Measurements from ENCODE around the gene CD3E.

The CD3E gene

GRCh38 chr11:118304568-118305248, at the start of gene CD3E:
Gene CD3E, plus strand, starts transcription at chr11:118304730. Its CDS starts 223 bp downstream, at chr11:118304953.
- peak; percentile 27 for DNase-seq (ENCODE audit: low read depth)

GRCh38 chr11:118258410-118258809, 46.1 kb upstream of the CD3E start:
- no peak for DNase-seq (ENCODE audit: low read depth)

GRCh38 chr11:118259138-118259537, 45.4 kb upstream of the CD3E start:
- DNase-seq (ENCODE audit: low read depth) = no peak

DNA sequence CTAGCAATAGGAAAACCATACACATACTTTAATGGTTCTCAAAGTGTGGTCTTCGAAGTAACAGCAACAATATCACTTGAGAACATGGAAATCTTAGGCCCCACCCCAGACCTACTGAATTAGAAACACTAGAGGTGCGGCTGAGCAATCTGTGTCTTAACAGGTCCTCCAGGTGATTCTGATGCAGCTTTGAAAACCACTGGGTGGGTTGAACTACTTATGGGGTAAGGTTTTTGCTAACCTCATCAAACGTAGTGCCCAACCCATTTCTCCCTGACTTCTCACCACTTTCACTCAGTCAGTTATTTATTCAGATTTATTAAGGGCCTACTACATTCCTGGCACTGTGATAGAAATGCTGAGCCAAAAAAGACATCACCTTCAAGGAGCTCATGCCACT, 44.2 kb upstream of the CD3E start:
- no peak for DNase-seq (ENCODE audit: low read depth)

GRCh38 chr11:118263112-118263511, 41.4 kb upstream of the CD3E start:
- no peak for DNase-seq (ENCODE audit: low read depth)

DNA sequence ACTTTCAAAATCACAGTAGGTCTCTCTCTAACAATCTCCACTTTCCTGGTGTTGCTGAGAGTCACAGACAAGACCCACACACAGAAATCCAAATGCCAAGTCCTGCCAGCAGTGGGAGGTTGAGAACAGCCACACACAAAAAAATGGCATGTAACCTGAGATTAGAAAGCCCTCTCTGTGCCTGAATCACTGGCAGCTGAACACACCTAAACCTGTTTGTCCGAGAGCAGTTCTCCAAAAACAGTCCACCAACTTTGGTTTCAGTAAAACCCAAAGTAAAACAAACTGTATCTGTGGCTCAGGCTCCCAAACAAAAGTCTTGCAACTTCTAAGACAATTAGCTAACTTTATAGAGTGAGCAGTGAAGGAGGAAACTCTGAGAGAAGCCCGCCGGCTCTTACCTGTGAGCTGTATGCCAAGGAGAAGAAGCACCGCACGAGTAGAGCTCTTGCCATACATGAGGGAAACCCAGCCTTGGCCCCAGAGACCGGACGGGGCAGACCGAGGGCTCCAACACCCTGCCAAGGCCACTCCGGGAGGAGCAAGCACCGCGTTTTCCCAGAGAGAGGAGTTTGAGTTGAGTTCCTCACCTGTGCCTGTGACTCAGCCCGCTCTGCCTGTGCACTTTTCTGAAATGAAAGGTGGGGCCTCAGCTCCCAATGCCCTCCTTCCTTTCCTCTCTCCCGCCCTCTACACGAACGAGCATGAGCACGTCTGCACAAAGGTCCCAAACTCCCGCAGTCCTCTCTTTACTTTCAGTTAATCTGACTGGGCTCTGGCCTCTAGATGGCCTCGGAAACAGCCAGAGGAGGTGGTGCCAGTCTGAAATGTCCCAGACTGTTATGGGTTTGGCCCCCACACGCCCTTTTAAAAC, 40.6 kb upstream of the CD3E start, which contains the start of gene MPZL2:
TSS of gene MPZL2 (minus strand) at position 603 of the 874 bp plus-strand sequence. CDS start at position 459, 144 bp downstream.
- no peak for DNase-seq (ENCODE audit: low read depth)

DNA sequence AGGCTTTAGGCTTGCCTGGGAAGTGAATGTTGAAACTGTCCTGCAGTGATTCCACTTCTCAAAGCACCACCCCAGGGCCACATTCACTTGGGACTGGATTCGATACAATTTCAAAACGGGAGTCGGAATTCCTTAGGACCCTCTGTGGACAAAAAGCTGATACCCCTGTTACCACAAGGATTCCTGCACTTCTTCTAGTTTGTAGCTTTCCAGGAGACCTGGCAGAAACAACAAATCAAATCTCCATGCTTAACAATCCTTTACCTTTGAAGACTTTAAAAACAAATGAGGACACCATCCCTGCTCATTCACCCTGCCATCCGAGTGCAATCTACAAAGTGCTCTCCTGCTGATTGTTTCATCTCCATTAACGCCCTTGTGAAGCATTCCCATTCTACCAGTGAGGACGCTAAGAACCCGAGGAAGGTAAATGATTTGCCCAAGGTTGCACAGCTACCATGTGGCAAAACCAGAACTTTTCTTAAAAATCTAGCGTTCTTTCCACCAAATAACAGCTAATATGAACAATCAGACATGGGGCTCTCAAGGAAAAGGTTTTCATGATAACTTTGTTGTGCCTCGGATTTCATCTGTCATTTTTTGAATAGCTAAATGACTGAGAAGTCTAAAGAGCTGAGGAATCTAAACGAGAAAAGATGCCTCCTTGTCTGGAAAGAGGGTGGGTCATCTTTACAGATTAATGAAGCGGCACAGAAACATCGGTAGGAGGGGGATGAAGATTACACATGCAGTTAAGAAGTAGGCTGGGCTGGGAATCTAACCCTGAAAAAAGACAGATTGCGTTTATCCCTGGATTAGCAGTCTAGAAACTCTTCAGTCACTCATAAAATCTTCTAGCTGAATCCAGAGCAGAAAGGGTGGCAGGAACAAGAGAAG, 39.7 kb upstream of the CD3E start:
- DNase-seq (ENCODE audit: low read depth) = no peak

DNA sequence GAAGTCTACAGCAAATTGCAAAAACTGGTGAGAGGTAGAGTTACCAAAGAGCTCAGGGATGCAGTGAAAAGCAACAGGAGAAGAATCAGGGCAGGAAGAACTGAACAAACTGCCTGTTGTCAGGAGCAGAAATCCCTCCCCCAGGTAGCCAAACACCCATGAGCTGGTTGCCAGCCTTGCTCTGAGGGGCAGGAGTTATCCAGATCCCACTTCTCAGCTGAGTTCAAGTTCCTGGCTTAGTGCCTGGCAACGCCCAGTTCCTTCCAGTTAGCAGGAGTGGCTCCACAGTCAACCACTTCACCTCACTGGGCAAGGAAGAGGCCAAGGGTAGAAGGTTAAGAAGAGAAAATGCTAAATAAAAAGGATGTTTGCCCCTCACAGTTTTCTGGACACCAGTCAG, 38.6 kb upstream of the CD3E start:
- DNase-seq (ENCODE audit: low read depth) = no peak

DNA sequence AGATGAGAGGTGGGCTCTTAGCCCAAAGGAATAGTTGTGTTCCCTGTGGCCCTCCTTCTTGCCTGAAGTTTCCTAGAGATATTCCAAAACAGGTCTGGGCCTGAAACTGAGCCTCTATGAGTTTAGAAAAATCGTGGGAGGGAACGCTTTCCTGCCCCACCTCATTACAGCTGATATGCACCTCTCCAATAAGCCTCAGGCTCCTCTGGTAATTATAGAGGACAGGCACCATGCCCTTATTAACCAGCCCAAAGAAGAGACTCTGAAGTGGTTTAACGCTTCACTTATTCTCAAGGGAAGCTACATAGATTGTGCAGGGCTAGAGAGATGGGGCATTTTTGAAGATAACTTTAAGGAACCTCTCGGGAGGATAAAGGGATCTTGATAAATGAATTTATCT, 37.0 kb upstream of the CD3E start:
- DNase-seq (ENCODE audit: low read depth) = no peak

- no peak for DNase-seq (ENCODE audit: low read depth)
These were observed 32.5 kb upstream of the CD3E start for GRCh38 chr11:118272001-118272400.

- no peak for DNase-seq (ENCODE audit: low read depth)
These were observed 30.3 kb upstream of the CD3E start for GRCh38 chr11:118274186-118274585.

DNA sequence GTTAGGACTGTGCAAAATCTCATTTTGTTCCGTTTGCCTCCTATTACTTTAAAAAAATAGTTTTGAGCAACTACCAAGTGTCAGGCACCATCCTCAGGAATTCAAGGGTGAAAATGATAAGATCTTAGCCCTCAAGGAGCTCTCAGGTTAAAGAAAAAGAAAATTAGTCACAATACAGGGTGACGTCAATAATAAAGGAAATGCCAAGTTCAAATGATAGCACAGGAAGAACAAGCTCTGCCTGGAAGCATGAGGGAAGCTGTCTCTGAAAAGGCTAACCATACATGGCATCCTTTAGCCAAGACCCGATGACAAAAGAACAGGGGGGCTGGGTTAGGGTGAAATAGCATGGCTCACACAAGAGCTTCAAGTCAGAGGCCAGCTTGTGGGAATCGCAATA, 29.4 kb upstream of the CD3E start:
- no peak for DNase-seq (ENCODE audit: low read depth)

GRCh38 chr11:118276422-118276821, 28.1 kb upstream of the CD3E start:
- no peak for DNase-seq (ENCODE audit: low read depth)

- DNase-seq (ENCODE audit: low read depth) = no peak
These were observed 27.2 kb upstream of the CD3E start for GRCh38 chr11:118277312-118277711.

DNA sequence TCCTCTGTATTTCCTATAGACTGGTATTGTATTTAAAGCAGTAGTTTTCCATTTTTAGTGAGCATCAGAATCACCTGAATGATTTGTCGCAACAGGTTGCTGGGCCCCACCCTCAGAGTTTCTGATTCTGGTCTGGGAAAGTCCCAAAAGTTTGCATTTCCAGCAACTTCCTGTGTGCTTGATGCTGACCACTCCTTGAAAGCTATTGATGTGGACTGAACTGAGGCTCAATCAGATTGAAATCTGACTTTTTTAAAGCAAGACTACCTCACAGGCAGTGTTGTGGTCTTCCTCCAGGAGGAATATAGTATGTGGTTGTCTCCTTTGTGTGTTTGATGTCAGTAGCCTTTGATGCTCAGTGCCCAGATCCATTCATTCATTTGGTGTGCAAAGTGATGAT, 23.2 kb upstream of the CD3E start:
- DNase-seq (ENCODE audit: low read depth) = no peak

- no peak for DNase-seq (ENCODE audit: low read depth)
These were observed 21.9 kb upstream of the CD3E start for GRCh38 chr11:118282606-118283005.

- DNase-seq (ENCODE audit: low read depth) = no peak
These were observed 21.4 kb upstream of the CD3E start for GRCh38 chr11:118283037-118283636.

- no peak for DNase-seq (ENCODE audit: low read depth)
These were observed 20.7 kb upstream of the CD3E start for GRCh38 chr11:118283756-118284350.

- DNase-seq (ENCODE audit: low read depth) = no peak
These were observed 18.0 kb upstream of the CD3E start for GRCh38 chr11:118286545-118286944.

- no peak for DNase-seq (ENCODE audit: low read depth)
These were observed 17.5 kb upstream of the CD3E start for GRCh38 chr11:118287006-118287405.

GRCh38 chr11:118289401-118289800, 15.1 kb upstream of the CD3E start:
- no peak for DNase-seq (ENCODE audit: low read depth)
